ENCODE results near the gene TPCN1. TPM values are rescaled to one million over a fixed set of nuclear protein-coding genes. Genes with fewer than 3 reads are reported as not detected.
A peak's percentile ranks its signal among the peaks of the same experiment; 100 is the strongest.

Gene TPCN1
- total RNA-seq, 6 experiments from 2014 or later = 18.0 to 34.6 (median 28.3) TPM

GRCh38 chr12:113267621-113268020, 46.4 kb downstream of the TPCN1 start:
- Histone ChIP-seq H3K27ac (no peak overlapping the region), H3K36me3 (peaks cover 0 to 36% (median 5%) of the 10 kb centered on the region in 4 donors), H3K27me3 (no peaks in the 10 kb centered on the region), H3K4me1 (peaks cover 0 to 24% (median 8%) of the 10 kb centered on the region in 4 donors), H3K9me3 (no peaks in the 10 kb centered on the region), H3K4me3 (no peak overlapping the region)
- TF ChIP-seq, protein P1, sequence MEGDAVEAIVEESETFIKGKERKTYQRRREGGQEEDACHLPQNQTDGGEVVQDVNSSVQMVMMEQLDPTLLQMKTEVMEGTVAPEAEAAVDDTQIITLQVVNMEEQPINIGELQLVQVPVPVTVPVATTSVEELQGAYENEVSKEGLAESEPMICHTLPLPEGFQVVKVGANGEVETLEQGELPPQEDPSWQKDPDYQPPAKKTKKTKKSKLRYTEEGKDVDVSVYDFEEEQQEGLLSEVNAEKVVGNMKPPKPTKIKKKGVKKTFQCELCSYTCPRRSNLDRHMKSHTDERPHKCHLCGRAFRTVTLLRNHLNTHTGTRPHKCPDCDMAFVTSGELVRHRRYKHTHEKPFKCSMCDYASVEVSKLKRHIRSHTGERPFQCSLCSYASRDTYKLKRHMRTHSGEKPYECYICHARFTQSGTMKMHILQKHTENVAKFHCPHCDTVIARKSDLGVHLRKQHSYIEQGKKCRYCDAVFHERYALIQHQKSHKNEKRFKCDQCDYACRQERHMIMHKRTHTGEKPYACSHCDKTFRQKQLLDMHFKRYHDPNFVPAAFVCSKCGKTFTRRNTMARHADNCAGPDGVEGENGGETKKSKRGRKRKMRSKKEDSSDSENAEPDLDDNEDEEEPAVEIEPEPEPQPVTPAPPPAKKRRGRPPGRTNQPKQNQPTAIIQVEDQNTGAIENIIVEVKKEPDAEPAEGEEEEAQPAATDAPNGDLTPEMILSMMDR (IDR thresholded peaks at IDR 0.05) = no peak
- no peak for TF ChIP-seq POLR2A (IDR thresholded peaks at IDR 0.05)
- 85% methylated on average over 2 of the region's 7 CpGs for WGBS (ENCODE audit: insufficient coverage, low coverage, low lambda C conversion rate, missing lambda C conversion rate)
- ATAC-seq (no peak), DNase-seq (no peak)
- intact Hi-C loops (cut with DNase I) = no loop called here

GRCh38 chr12:113268136-113268535, 46.9 kb downstream of the TPCN1 start:
- Histone ChIP-seq H3K9me3 (no peaks in the 10 kb centered on the region), H3K4me1 (peaks cover 0 to 22% (median 11%) of the 10 kb centered on the region in 4 donors), H3K4me3 (no peak overlapping the region), H3K27me3 (no peaks in the 10 kb centered on the region), H3K36me3 (peaks cover 0 to 37% (median 5%) of the 10 kb centered on the region in 4 donors), H3K27ac (no peak overlapping the region)
- TF ChIP-seq, protein P1 (IDR thresholded peaks at IDR 0.05) = no peak
- TF ChIP-seq POLR2A (IDR thresholded peaks at IDR 0.05) = no peak
- ATAC-seq (no peak), DNase-seq (no peak)
- intact Hi-C loops (cut with DNase I) = no loop called here
- WGBS (ENCODE audit: insufficient coverage, low coverage, low lambda C conversion rate, missing lambda C conversion rate) = 100% methylated on average over 1 of the region's 12 CpGs

GRCh38 chr12:113268621-113269020, 47.4 kb downstream of the TPCN1 start:
- Histone ChIP-seq H3K9me3 (no peaks in the 10 kb centered on the region), H3K36me3 (peaks cover 0 to 42% (median 5%) of the 10 kb centered on the region in 4 donors), H3K27ac (no peak overlapping the region), H3K4me1 (peaks cover 0 to 18% (median 11%) of the 10 kb centered on the region in 4 donors), H3K4me3 (no peak overlapping the region), H3K27me3 (no peaks in the 10 kb centered on the region)
- intact Hi-C loops (cut with DNase I) = no loop called here
- no peak for TF ChIP-seq POLR2A (IDR thresholded peaks at IDR 0.05)
- TF ChIP-seq, protein P1 (IDR thresholded peaks at IDR 0.05) = no peak
- ATAC-seq = no peak
- peak in 1 of 3 donors; percentile 15 for DNase-seq
- 100% methylated on average over 1 of the region's 19 CpGs for WGBS (ENCODE audit: insufficient coverage, low coverage, low lambda C conversion rate, missing lambda C conversion rate)

DNA sequence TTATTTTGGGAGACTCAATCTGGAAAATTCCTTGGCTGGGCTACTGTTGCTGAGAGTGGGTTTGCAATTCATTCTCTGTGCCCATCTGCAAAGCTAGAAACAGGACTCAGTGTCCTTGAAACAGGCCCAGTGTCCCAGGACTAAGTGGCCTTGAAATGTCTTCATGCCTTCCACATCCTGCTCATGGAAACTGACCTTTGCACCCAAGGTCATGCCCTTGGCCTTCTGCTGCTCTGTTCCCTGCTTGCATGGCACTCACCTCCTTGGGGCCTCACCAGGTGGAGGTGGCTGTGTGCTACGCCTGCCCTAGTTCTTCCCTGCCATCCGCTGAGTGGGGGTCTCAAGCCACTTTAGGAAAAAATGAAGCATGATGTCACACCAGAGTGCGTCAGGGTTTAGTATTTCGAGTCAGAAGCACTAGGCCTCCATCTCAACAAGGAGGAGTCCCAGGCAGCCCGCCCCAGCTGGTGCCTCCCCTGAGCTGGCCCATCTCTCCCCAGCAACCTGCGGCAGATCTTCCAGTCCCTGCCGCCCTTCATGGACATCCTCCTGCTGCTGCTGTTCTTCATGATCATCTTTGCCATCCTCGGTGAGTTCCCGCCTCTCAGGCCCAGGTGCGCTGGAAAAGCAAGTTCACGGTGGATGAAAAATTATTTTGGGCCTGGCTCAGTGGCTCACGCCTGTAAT, 48.1 kb downstream of the TPCN1 start:
- Histone ChIP-seq H3K4me3 (no peak overlapping the region), H3K27ac (no peak overlapping the region), H3K9me3 (no peaks in the 10 kb centered on the region), H3K4me1 (peaks cover 0 to 15% (median 10%) of the 10 kb centered on the region in 4 donors), H3K27me3 (no peaks in the 10 kb centered on the region), H3K36me3 (peaks cover 0 to 49% (median 8%) of the 10 kb centered on the region in 4 donors)
- 95% methylated on average over 10 of the region's 12 CpGs for WGBS (ENCODE audit: insufficient coverage, low coverage, low lambda C conversion rate, missing lambda C conversion rate)
- TF ChIP-seq, protein P1 (IDR thresholded peaks at IDR 0.05) = no peak
- no peak for TF ChIP-seq POLR2A (IDR thresholded peaks at IDR 0.05)
- intact Hi-C loops (cut with DNase I) = no loop called here
- DNase-seq (peak in 1 of 3 donors; percentile 16), ATAC-seq (no peak)
